ENCODE data around the gene CDC42EP5. TPM values are rescaled to one million over a fixed set of nuclear protein-coding genes. Genes with fewer than 3 reads are reported as not detected.

Gene CDC42EP5
- total RNA-seq, 4 donors from 2014 or later: 6.0 to 39.4 (median 9.8) TPM

DNA sequence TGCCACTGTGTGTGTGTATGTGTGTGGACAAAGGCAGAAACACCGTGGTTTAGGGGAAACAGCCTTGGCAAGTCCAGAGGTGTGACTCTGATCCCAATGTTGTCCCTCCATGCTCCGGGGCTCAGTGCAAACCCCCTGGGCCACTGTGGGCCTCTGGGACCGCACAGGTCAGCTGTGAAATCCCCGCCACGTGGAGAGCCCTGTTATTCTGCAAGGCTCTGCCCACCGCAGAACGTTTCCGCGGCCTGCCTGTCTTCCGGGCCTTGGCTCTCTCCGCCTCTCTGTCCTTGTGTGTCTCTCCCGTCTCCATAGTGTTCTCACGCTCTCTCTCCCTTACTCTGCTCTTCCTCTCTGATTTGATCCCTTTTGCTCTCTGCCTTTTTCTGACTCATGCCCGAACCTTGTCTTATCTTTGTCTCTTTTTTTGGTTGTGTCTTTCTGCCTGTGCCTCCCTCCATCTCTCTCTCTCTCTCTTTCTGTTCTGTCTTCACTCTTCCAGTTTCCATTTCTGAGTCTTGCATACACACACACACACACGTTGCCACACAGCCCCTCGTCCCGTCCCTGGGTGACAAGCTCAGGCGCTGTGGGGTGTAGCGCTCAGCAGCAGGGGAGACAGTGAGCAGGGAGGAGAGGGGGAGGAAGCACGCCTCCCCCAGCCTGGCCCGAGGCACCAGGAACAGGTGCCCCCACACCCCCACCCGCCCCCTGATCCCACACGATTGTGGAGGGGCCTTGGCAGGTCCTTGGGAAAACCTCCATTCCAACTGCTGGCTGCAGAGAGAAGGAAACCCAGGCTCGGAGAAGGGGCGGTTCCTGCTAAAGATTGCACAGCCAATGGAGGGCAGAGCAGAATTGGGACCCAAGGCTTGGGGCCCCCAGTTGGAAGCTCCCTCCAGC is 54.8 kb downstream of the CDC42EP5 start:
- 12 to 18% methylated on average over 15 to 18 of the region's 25 CpGs for WGBS, 2 donors
- intact Hi-C loops (cut with DNase I): no loop called here
- no peak for DNase-seq

DNA sequence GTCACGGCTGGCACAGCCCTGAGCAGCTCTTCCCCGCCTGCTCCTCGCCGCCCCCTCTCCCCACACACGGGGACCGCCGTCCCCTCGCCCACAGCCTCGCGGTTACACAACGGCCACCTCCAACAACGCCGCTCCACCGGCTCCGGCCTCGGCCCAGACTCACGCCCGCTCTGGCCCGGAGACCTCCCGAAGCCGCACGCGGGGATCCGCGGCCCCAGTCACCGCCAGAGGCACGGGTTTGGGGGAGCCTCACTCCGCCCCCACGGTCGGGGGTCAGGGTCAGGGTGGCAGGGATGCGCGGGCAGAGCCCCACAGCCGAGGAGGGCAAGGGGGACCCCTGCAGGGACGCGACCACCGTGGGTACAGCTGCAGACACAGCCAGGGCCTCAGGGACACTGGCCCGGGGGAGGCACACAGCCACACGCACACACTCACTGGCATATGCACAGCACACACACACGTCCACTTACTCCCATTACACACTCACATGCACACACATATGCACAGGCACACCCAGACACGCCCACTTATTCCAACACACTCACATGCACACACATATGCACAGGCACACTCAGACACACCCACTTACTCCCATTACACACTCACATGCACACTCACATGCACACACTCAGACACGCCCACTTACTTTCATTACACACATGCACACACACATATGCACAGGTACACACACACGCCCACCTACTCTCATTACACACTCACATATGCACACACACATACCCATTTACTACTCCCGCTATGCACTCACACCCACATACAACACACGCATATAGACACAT is 56.2 kb downstream of the CDC42EP5 start:
- TF ChIP-seq, protein P1, sequence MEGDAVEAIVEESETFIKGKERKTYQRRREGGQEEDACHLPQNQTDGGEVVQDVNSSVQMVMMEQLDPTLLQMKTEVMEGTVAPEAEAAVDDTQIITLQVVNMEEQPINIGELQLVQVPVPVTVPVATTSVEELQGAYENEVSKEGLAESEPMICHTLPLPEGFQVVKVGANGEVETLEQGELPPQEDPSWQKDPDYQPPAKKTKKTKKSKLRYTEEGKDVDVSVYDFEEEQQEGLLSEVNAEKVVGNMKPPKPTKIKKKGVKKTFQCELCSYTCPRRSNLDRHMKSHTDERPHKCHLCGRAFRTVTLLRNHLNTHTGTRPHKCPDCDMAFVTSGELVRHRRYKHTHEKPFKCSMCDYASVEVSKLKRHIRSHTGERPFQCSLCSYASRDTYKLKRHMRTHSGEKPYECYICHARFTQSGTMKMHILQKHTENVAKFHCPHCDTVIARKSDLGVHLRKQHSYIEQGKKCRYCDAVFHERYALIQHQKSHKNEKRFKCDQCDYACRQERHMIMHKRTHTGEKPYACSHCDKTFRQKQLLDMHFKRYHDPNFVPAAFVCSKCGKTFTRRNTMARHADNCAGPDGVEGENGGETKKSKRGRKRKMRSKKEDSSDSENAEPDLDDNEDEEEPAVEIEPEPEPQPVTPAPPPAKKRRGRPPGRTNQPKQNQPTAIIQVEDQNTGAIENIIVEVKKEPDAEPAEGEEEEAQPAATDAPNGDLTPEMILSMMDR (IDR thresholded peaks at IDR 0.05): no peak
- TF ChIP-seq POLR2A (IDR thresholded peaks at IDR 0.05): no peak
- no peaks in the 10 kb centered on the region for H3K9me3 ChIP-seq
- no peak for DNase-seq
- 68 to 79% methylated on average over 7 to 11 of the region's 44 CpGs for WGBS, 2 donors
- peaks cover 0 to 41% (median 0%) of the 10 kb centered on the region in 3 donors for H3K4me1 ChIP-seq
- no peak overlapping the region for H3K4me3 ChIP-seq
- intact Hi-C loops (cut with DNase I): no loop called here
- peaks cover 0 to 93% (median 11%) of the 10 kb centered on the region in 4 donors for H3K27me3 ChIP-seq
- H3K36me3 ChIP-seq: no peaks in the 10 kb centered on the region
- H3K27ac ChIP-seq: no peak overlapping the region

More for the DNA sequence above, 54.8 kb downstream of the CDC42EP5 start:
- no peak for TF ChIP-seq POLR2A (IDR thresholded peaks at IDR 0.05)
- TF ChIP-seq, protein P1 (IDR thresholded peaks at IDR 0.05): no peak
- no peak overlapping the region for H3K27ac ChIP-seq
- H3K27me3 ChIP-seq: peaks cover 0 to 92% (median 11%) of the 10 kb centered on the region in 4 donors
- H3K36me3 ChIP-seq: no peaks in the 10 kb centered on the region
- H3K4me1 ChIP-seq: peaks cover 0 to 41% (median 0%) of the 10 kb centered on the region in 3 donors
- no peaks in the 10 kb centered on the region for H3K9me3 ChIP-seq
- no peak overlapping the region for H3K4me3 ChIP-seq

DNA sequence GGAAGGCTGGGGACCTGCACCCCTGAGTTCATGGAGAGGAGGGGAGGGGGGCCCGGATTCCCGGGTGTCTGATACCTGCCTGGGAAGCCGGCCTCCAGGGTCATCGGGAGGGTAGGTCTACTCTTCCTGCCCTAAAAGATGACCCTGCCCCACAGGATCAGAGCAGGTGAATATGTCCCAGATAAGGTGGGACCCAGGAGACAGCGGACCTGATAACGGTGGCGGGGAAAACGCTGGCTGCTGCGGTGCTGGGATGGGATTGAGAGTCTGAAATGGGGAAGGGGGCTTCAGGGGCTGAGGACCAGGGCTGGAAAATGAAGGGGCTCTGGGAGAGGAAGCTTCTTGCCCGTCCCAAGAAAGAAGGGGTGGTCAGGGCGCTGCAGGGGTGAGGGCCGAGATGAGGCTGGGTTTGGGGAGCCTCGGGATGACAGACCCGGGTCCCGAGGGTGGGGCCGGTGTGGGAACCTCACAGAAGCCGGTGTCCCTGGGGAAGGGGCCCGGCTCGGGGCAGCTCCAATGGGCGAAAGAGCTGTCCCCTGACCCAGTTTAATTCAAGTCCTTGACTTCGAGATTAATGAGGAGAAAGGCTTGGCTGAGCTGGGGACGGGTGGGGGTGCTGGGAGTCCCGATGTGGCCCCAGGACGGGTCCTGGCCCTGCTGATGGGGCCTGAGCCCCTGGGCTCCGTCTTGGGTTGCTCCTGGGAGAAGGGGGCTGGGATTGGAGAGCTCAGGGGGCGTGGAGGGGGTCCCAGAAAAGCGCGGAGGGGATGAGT is 57.0 kb downstream of the CDC42EP5 start:
- no peaks in the 10 kb centered on the region for H3K36me3 ChIP-seq
- peaks cover 0 to 91% (median 11%) of the 10 kb centered on the region in 4 donors for H3K27me3 ChIP-seq
- H3K9me3 ChIP-seq: no peaks in the 10 kb centered on the region
- peak overlapping the region in 1 of 4 donors; percentile 24 for H3K4me3 ChIP-seq
- H3K27ac ChIP-seq: no peak overlapping the region
- DNase-seq: no peak
- H3K4me1 ChIP-seq: peaks cover 0 to 40% (median 0%) of the 10 kb centered on the region in 3 donors
- WGBS, 2 donors: 3 to 5% methylated on average over 12 to 17 of the region's 28 CpGs
- intact Hi-C loops (cut with DNase I): no loop called here
- TF ChIP-seq, protein P1 (IDR thresholded peaks at IDR 0.05): no peak
- TF ChIP-seq POLR2A (IDR thresholded peaks at IDR 0.05): no peak

DNA sequence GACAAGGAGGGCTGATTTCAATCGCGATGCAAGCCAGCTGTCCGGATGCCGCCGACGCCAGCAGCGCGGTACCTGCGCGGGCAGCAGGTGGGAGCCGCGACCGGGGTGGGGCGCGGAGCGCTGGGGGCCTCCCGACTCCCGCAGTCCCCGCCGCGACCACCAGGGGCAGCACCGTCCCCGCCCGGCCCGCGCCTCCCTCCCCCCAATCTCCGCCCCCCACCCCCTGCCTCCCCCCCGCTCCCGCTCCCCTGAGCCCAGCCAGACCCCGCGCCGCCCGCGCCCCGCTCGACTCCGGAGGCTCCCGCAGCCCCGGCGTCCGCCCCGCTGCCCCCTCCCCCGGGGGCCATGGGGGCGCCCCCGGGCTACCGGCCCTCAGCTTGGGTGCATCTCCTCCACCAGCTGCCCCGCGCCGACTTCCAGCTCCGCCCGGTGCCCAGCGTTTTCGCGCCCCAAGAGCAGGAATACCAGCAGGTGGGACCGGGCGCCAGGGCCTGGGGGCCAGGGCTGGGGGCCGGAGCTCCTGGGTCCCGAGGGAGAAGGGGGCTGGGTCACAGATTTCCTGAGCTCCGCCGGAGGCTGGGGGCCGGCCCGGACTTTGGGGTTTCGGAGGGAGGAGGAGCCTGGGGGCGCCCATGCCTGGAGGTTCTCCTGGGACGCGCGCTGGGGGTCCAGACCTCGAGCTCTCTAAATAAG is 57.7 kb downstream of the CDC42EP5 start, which contains the start of gene TTYH1:
TSS of gene TTYH1 (plus strand) at position 257 of the 693 bp plus-strand sequence. CDS start at position 346, 89 bp downstream.
- WGBS, 2 donors: 21% methylated on average over 13 of the region's 68 CpGs; no CpG with 5 or more reads in 1 of the 2 donors
- intact Hi-C loops (cut with DNase I): no loop called here
- Histone ChIP-seq H3K4me3 (peak within 1 kb of the TSS in 3 of 4 donors; percentile 10 to 28 (median 24)), H3K27me3 (peaks cover 0 to 90% (median 10%) of the 10 kb centered on the region in 4 donors), H3K36me3 (no peaks in the 10 kb centered on the region), H3K9me3 (no peaks in the 10 kb centered on the region), H3K4me1 (peaks cover 0 to 33% (median 0%) of the 10 kb centered on the region in 3 donors), H3K27ac (no peak within 1 kb of the TSS)
- TF ChIP-seq, protein P1 (IDR thresholded peaks at IDR 0.05): no peak
- no peak for TF ChIP-seq POLR2A (IDR thresholded peaks at IDR 0.05)
- DNase-seq: no peak

Small RNAs within 50 kb of the gene (small RNA-seq; reads per million reads assigned to genes)
- gene AC245884.3: 0 reads per million in 4 donors

Other genes with a start within 250 kb of the CDC42EP5 start
- 1 to 10 TPM in 1 of 4 donors, under 1 TPM in 2, not detected in 1; 0.53 to 1.7 (median 0.95) TPM for gene LILRA6, start 230.5 kb downstream of the CDC42EP5 start, total RNA-seq
- 1 to 10 TPM in 3 of 4 donors, not detected in 1; 1.4 to 9.3 (median 5.8) TPM for gene LILRB5, start 216.0 kb downstream of the CDC42EP5 start, total RNA-seq
- gene LILRB2, start 192.2 kb downstream of the CDC42EP5 start, total RNA-seq: 1 to 10 TPM in 2 of 4 donors, under 1 TPM in 1, not detected in 1; 0.40 to 1.9 (median 1.0) TPM
- 1 to 10 TPM in 1 of 4 donors, under 1 TPM in 2, not detected in 1; 0.38 to 1.4 (median 0.70) TPM for gene LILRA5, start 160.1 kb downstream of the CDC42EP5 start, total RNA-seq
- under 1 TPM in 1 of 4 donors, not detected in 3; 0.19 TPM for gene LILRA4, start 134.1 kb downstream of the CDC42EP5 start, total RNA-seq
- 10 to 100 TPM in 2 of 4 donors, 1 to 10 TPM in 1, under 1 TPM in 1; 0.57 to 11.4 (median 6.1) TPM for gene LAIR1, start 108.4 kb downstream of the CDC42EP5 start, total RNA-seq
- gene TTYH1, start 57.8 kb downstream of the CDC42EP5 start, total RNA-seq: 1 to 10 TPM in 2 of 4 donors, under 1 TPM in 1, not detected in 1; 0.44 to 4.4 (median 2.0) TPM
- 10 to 100 TPM; 22.9 to 95.2 (median 49.6) TPM for gene LENG8, start 24.1 kb downstream of the CDC42EP5 start, total RNA-seq
- 10 to 100 TPM in 2 of 4 donors, 1 to 10 TPM in 2; 8.1 to 13.1 (median 10.1) TPM for gene LENG9, start 9.5 kb downstream of the CDC42EP5 start, total RNA-seq
- gene LAIR2, start 29.5 kb upstream of the CDC42EP5 start, total RNA-seq: not detected
- gene LILRA2, start 100.5 kb upstream of the CDC42EP5 start, total RNA-seq: under 1 TPM in 3 of 4 donors, not detected in 1; 0.11 to 0.76 (median 0.53) TPM
- gene LILRA1, start 120.3 kb upstream of the CDC42EP5 start, total RNA-seq: 1 to 10 TPM in 2 of 4 donors, under 1 TPM in 2; 0.38 to 1.1 (median 0.82) TPM
- 1 to 10 TPM in 2 of 4 donors, under 1 TPM in 1, not detected in 1; 0.75 to 2.3 (median 1.5) TPM for gene LILRB1, start 157.2 kb upstream of the CDC42EP5 start, total RNA-seq
- 1 to 10 TPM in 3 of 4 donors, under 1 TPM in 1; 0.31 to 6.7 (median 2.5) TPM for gene LILRB4, start 189.7 kb upstream of the CDC42EP5 start, total RNA-seq

All from esophagus squamous epithelium (tissue), 5 donors.